K562 (cell line): ENCODE measurements around the gene NPTXR. TPM values are rescaled to one million over a fixed set of nuclear protein-coding genes. Genes with fewer than 3 reads are reported as not detected.

Source experiments
- ARID1B ChIP-seq: fragments of 450-650 bp; IDR thresholded peaks from 2 replicates; pipeline ENCODE4 v1.6.1; 2016; ENCODE audit warnings: antibody characterized with exemption, mild to moderate bottlenecking, inconsistent platforms
- ATF1 ChIP-seq, 2 experiments: fragments of 450-650 bp in 1 of 2; IDR thresholded peaks; 2 replicates each; pipeline ENCODE4 v1.6.1; 2016; ENCODE audit warnings: missing compliant biosample characterization in 1 of 2, missing genetic modification characterization in 1 of 2
- CTBP1 ChIP-seq: fragments of 450-650 bp; IDR thresholded peaks from 2 replicates; pipeline ENCODE4 v1.6.1; 2016; ENCODE audit warnings: borderline replicate concordance
- FOSL1 ChIP-seq: fragments of 200-800 bp; sonication (Bioruptor generic); conservative IDR thresholded peaks from 2 replicates; pipeline ENCODE4 v1.6.1; 2016; ENCODE audit warnings: missing genetic modification characterization, missing compliant biosample characterization
- HLTF ChIP-seq: fragments of 450-650 bp; IDR thresholded peaks from 2 replicates; pipeline ENCODE4 v1.6.1; 2016
- HNRNPK ChIP-seq: fragments of 200-400 bp; formaldehyde crosslinking; IDR thresholded peaks from one replicate; pipeline ENCODE4 v1.6.1; 2018; ENCODE audit warnings: mild to moderate bottlenecking, low read depth, low read length; ENCODE audit not compliant: poor library complexity, severe bottlenecking
- PYGO2 ChIP-seq: fragments of 450-650 bp; IDR thresholded peaks from 2 replicates; pipeline ENCODE4 v1.6.1; 2016; ENCODE audit warnings: mild to moderate bottlenecking, missing genetic modification characterization, moderate library complexity, missing compliant biosample characterization
- TAL1 ChIP-seq: fragments of 450-650 bp; IDR thresholded peaks from 2 replicates; pipeline ENCODE4 v1.6.1; 2016; ENCODE audit warnings: mild to moderate bottlenecking
- ZNF324 ChIP-seq: fragments of 250-450 bp; sonication (Bioruptor Pico); IDR thresholded peaks from 2 replicates; pipeline ENCODE4 v1.4.0; 2020; ENCODE audit warnings: mild to moderate bottlenecking
- ZNF444 ChIP-seq: fragments of 250-450 bp; sonication (Bioruptor Pico); IDR thresholded peaks from 2 replicates; pipeline ENCODE4 v1.4.0; 2020; ENCODE audit warnings: mild to moderate bottlenecking, moderate library complexity
- ZNF551 ChIP-seq: fragments of 250-450 bp; sonication (Bioruptor Pico); IDR thresholded peaks from 2 replicates; pipeline ENCODE4 v1.5.0; 2021; ENCODE audit warnings: mild to moderate bottlenecking, moderate library complexity
- polyA plus RNA-seq, 8 experiments: library from polyadenylated mRNA; depleted of rRNA in 4 of 8; stranded (reverse) in 5 of 8; unstranded in 3 of 8; fragments of >200 nt; fragmentation: Nextera tagmentation in 2 of 8; fragmentation: Illumina TruSeq in 1 of 8; extraction: Ambion mirVana in 2 of 8; extraction: Trizol in 1 of 8; gene quantifications; 2 replicates each; pipeline versions ENCODE4 v1.2.1 to v1.2.3, GENCODE V29; 2011 to 2014; ENCODE audit warnings: inconsistent platforms in 1 of 8, missing spikeins in 1 of 8
- total RNA-seq, 7 experiments: library from RNA; depleted of rRNA in 6 of 7; stranded (reverse); fragments of >200 nt in 6 of 7; fragmentation: Illumina TruSeq in 2 of 7; extraction: Trizol in 2 of 7; gene quantifications; 2 replicates each; pipeline versions ENCODE4 v1.2.1 to v1.2.3, GENCODE V29; 2011 to 2021; ENCODE audit warnings: low replicate concordance in 1 of 7
- TF ChIP-seq, protein P1 (sequence below): fragments of 250-450 bp; sonication (Bioruptor Pico); IDR thresholded peaks from 2 replicates; pipeline ENCODE4 v1.6.1; 2021; ENCODE audit warnings: mild to moderate bottlenecking
- TF ChIP-seq, protein P2 (sequence below): fragments of 450-650 bp; formaldehyde crosslinking; IDR thresholded peaks from 2 replicates; pipeline ENCODE4 v1.4.0; 2020; ENCODE audit warnings: mild to moderate bottlenecking, moderate library complexity
- TF ChIP-seq, protein P3 (sequence below): fragments of 250-450 bp; sonication (Bioruptor Pico); IDR thresholded peaks from 2 replicates; pipeline ENCODE4 v1.9.0; 2021; ENCODE audit warnings: mild to moderate bottlenecking, inconsistent platforms
- TF ChIP-seq, protein P4 (sequence below), 3 experiments: fragments of 200-800 bp in 1 of 3; fragments of 250-450 bp in 1 of 3; fragments of 450-650 bp in 1 of 3; sonication (Bioruptor Pico) in 1 of 3; sonication (Bioruptor generic) in 1 of 3; formaldehyde crosslinking in 1 of 3; IDR thresholded peaks; 2 replicates each; pipeline versions ENCODE4 v1.6.1 to v1.8.0; 2016 to 2022; ENCODE audit warnings: mild to moderate bottlenecking in 2 of 3, missing genetic modification characterization in 2 of 3, missing compliant biosample characterization in 1 of 3, moderate library complexity in 1 of 3
- TF ChIP-seq, protein P5 (sequence below): fragments of 150-350 bp; conservative IDR thresholded peaks from 2 replicates; pipeline ENCODE4 v1.6.1; 2014; ENCODE audit warnings: low read length

The NPTXR gene
- total and polyA plus RNA-seq, 9 of the 15 experiments (the other 6 are each of a cell fraction or from before 2014, with no cell fraction given) = 0.01 to 3.1 (median 1.1) TPM

DNA sequence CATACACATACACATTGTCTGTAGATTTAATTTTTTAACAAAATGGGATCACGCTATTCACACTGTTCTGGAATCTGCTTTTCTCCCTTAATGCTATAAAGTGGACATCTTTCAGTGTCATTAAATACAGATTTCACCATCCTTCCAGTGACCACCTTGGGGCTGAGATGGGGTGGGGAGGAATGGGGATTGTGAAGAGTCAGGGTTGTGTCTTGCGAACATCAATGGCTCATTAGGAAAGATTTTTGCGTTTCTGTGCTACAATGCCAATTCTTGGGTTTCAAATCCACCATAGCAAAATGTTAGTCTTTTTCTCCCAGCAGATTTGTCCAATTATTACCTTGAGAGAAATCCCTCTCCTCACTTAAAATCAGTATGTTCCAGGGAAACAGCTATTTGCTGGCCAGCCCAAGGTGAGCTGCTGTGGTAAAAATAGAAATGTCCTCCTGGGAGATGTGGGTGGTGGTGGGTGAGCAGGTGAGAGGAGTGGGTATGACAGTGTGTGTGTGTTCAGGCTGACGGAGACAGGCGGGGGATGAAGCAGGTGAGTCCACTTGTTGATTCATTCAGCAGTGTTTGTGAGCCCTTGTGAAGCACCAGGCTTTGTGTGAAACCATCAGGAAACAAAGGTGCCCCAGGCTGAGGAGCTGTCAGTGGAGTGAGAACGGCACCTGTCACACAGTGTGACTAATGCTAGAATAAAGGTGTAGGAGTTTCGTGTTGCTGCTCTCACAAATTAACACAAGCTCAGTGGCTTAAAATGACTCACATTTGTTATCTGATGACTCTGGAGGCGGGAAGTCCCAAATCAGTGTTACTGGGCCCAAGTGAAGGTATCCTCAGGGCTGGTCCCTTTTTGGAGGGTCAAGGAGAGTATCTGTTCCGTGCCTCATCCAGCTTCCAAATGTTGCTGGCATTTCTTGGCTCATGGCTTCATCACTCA, 29.9 kb upstream of the NPTXR start (continued):
- TF ChIP-seq ARID1B (peak; percentile 66), HLTF (no peak), ATF1 (CRISPR knock-in tag; IDR thresholded peaks at IDR 0.05) (no peak), ATF1 (tag; IDR thresholded peaks at IDR 0.05) (no peak), ZNF324 (CRISPR knock-in tag) (no peak), ZNF444 (no peak), TAL1 (no peak), HNRNPK (no peak), ZNF551 (CRISPR knock-in tag) (no peak), FOSL1 (tag) (peak; percentile 89), CTBP1 (peak; percentile 64; the same call in 1 of the 2 replicates), PYGO2 (tag) (no peak)
- TF ChIP-seq, protein P1, sequence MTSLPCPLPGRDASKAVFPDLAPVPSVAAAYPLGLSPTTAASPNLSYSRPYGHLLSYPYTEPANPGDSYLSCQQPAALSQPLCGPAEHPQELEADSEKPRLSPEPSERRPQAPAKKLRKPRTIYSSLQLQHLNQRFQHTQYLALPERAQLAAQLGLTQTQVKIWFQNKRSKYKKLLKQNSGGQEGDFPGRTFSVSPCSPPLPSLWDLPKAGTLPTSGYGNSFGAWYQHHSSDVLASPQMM (CRISPR knock-in tag) = no peak
- TF ChIP-seq, protein P2, sequence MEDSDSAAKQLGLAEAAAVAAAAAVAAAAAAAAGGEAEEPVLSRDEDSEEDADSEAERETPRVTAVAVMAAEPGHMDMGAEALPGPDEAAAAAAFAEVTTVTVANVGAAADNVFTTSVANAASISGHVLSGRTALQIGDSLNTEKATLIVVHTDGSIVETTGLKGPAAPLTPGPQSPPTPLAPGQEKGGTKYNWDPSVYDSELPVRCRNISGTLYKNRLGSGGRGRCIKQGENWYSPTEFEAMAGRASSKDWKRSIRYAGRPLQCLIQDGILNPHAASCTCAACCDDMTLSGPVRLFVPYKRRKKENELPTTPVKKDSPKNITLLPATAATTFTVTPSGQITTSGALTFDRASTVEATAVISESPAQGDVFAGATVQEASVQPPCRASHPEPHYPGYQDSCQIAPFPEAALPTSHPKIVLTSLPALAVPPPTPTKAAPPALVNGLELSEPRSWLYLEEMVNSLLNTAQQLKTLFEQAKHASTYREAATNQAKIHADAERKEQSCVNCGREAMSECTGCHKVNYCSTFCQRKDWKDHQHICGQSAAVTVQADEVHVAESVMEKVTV (CRISPR knock-in tag) = no peak
- TF ChIP-seq, protein P3, sequence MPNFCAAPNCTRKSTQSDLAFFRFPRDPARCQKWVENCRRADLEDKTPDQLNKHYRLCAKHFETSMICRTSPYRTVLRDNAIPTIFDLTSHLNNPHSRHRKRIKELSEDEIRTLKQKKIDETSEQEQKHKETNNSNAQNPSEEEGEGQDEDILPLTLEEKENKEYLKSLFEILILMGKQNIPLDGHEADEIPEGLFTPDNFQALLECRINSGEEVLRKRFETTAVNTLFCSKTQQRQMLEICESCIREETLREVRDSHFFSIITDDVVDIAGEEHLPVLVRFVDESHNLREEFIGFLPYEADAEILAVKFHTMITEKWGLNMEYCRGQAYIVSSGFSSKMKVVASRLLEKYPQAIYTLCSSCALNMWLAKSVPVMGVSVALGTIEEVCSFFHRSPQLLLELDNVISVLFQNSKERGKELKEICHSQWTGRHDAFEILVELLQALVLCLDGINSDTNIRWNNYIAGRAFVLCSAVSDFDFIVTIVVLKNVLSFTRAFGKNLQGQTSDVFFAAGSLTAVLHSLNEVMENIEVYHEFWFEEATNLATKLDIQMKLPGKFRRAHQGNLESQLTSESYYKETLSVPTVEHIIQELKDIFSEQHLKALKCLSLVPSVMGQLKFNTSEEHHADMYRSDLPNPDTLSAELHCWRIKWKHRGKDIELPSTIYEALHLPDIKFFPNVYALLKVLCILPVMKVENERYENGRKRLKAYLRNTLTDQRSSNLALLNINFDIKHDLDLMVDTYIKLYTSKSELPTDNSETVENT (CRISPR knock-in tag) = no peak
- TF ChIP-seq, protein P4, sequence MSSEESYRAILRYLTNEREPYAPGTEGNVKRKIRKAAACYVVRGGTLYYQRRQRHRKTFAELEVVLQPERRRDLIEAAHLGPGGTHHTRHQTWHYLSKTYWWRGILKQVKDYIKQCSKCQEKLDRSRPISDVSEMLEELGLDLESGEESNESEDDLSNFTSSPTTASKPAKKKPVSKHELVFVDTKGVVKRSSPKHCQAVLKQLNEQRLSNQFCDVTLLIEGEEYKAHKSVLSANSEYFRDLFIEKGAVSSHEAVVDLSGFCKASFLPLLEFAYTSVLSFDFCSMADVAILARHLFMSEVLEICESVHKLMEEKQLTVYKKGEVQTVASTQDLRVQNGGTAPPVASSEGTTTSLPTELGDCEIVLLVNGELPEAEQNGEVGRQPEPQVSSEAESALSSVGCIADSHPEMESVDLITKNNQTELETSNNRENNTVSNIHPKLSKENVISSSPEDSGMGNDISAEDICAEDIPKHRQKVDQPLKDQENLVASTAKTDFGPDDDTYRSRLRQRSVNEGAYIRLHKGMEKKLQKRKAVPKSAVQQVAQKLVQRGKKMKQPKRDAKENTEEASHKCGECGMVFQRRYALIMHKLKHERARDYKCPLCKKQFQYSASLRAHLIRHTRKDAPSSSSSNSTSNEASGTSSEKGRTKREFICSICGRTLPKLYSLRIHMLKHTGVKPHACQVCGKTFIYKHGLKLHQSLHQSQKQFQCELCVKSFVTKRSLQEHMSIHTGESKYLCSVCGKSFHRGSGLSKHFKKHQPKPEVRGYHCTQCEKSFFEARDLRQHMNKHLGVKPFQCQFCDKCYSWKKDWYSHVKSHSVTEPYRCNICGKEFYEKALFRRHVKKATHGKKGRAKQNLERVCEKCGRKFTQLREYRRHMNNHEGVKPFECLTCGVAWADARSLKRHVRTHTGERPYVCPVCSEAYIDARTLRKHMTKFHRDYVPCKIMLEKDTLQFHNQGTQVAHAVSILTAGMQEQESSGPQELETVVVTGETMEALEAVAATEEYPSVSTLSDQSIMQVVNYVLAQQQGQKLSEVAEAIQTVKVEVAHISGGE (CRISPR knock-in tag; IDR thresholded peaks at IDR 0.05) = no peak
- TF ChIP-seq, protein P5, sequence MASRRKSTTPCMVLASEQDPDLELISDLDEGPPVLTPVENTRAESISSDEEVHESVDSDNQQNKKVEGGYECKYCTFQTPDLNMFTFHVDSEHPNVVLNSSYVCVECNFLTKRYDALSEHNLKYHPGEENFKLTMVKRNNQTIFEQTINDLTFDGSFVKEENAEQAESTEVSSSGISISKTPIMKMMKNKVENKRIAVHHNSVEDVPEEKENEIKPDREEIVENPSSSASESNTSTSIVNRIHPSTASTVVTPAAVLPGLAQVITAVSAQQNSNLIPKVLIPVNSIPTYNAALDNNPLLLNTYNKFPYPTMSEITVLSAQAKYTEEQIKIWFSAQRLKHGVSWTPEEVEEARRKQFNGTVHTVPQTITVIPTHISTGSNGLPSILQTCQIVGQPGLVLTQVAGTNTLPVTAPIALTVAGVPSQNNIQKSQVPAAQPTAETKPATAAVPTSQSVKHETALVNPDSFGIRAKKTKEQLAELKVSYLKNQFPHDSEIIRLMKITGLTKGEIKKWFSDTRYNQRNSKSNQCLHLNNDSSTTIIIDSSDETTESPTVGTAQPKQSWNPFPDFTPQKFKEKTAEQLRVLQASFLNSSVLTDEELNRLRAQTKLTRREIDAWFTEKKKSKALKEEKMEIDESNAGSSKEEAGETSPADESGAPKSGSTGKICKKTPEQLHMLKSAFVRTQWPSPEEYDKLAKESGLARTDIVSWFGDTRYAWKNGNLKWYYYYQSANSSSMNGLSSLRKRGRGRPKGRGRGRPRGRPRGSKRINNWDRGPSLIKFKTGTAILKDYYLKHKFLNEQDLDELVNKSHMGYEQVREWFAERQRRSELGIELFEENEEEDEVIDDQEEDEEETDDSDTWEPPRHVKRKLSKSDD = no peak
